ENCODE measurements around the gene HCCS.

Gene HCCS

GRCh38 chrX:11124112-11124511 lies 13.0 kb downstream of the HCCS start:
- DNase-seq = no peak

GRCh38 chrX:11125060-11125459 lies 13.9 kb downstream of the HCCS start:
- DNase-seq = no peak

GRCh38 chrX:11129534-11130105 lies 18.5 kb downstream of the HCCS start:
- DNase-seq = no peak

- DNase-seq = no peak
Measured at GRCh38 chrX:11130136-11130535, 19.0 kb downstream of the HCCS start.

- no peak for DNase-seq
Measured at GRCh38 chrX:11131146-11131545, 20.0 kb downstream of the HCCS start.

GRCh38 chrX:11135564-11136185 lies 24.5 kb downstream of the HCCS start:
- no peak for DNase-seq

- DNase-seq = no peak
Measured at GRCh38 chrX:11137543-11138139, 26.5 kb downstream of the HCCS start.

- DNase-seq = no peak
Measured at GRCh38 chrX:11138498-11139390, 27.6 kb downstream of the HCCS start.

GRCh38 chrX:11143931-11144678 lies 33.0 kb downstream of the HCCS start:
- no peak for DNase-seq

GRCh38 chrX:11146411-11146810 lies 35.3 kb downstream of the HCCS start:
- DNase-seq = no peak

- no peak for DNase-seq
Measured at GRCh38 chrX:11148401-11148800, 37.3 kb downstream of the HCCS start.

- DNase-seq = no peak
Measured at GRCh38 chrX:11151799-11152559, 40.8 kb downstream of the HCCS start.

- no peak for DNase-seq
Measured at GRCh38 chrX:11159149-11159548, 48.0 kb downstream of the HCCS start.

GRCh38 chrX:11164433-11164832 lies 53.3 kb downstream of the HCCS start:
- no peak for DNase-seq

GRCh38 chrX:11171956-11172355 lies 60.8 kb downstream of the HCCS start:
- DNase-seq = no peak

- DNase-seq = no peak
Measured at GRCh38 chrX:11172415-11172814, 61.3 kb downstream of the HCCS start.
